Endodermal cell (in vitro differentiated cells): Measurements from ENCODE around the gene PRAME. TPM values are rescaled to one million over a fixed set of nuclear protein-coding genes. Genes with fewer than 3 reads are reported as not detected.

Source experiments
- DNase-seq: peaks from one replicate; pipeline ENCODE4 v3.0.0-alpha.2; 2017
- H3K27ac ChIP-seq: 2 replicates; pipeline ENCODE4 v1.5.1; 2013; ENCODE audit warnings: mild to moderate bottlenecking, low read depth, low read length, moderate library complexity
- H3K27me3 ChIP-seq: 2 replicates; pipeline ENCODE4 v1.6.1; 2013; ENCODE audit warnings: mild to moderate bottlenecking, low read length, moderate library complexity; ENCODE audit not compliant: insufficient read depth, control insufficient read depth, poor library complexity, severe bottlenecking
- H3K36me3 ChIP-seq: 2 replicates; pipeline ENCODE4 v1.7.0; 2013; ENCODE audit warnings: mild to moderate bottlenecking, low read length, moderate library complexity; ENCODE audit not compliant: control insufficient read depth, insufficient read depth
- H3K4me1 ChIP-seq: one replicate; pipeline ENCODE4 v1.7.0; 2013; ENCODE audit warnings: low read length; ENCODE audit not compliant: control insufficient read depth, insufficient read depth
- H3K4me3 ChIP-seq: 2 replicates; pipeline ENCODE4 v1.5.1; 2013; ENCODE audit warnings: mild to moderate bottlenecking, low read length, moderate library complexity
- H3K9ac ChIP-seq: 2 replicates; pipeline ENCODE4 v1.6.1; 2013; ENCODE audit warnings: mild to moderate bottlenecking, low read length, moderate library complexity; ENCODE audit not compliant: poor library complexity, severe bottlenecking; ENCODE audit errors: extremely low read depth
- H3K9me3 ChIP-seq: 2 replicates; pipeline ENCODE4 v1.6.1; 2013; ENCODE audit warnings: mild to moderate bottlenecking, low read length, moderate library complexity; ENCODE audit not compliant: control insufficient read depth
- H3K27ac Mint-ChIP-seq: 2 replicates; pipeline ENCODE4 v1.8.0; 2020; ENCODE audit warnings: mixed read lengths
- H3K27me3 Mint-ChIP-seq: 2 replicates; pipeline ENCODE4 v1.8.0; 2021; ENCODE audit warnings: mild to moderate bottlenecking, mixed read lengths; ENCODE audit not compliant: insufficient read depth
- H3K36me3 Mint-ChIP-seq: 2 replicates; pipeline ENCODE4 v1.8.0; 2020; ENCODE audit warnings: low read depth, mixed read lengths
- H3K4me1 Mint-ChIP-seq: 2 replicates; pipeline ENCODE4 v1.8.0; 2020; ENCODE audit warnings: mixed read lengths
- H3K4me3 Mint-ChIP-seq: 2 replicates; pipeline ENCODE4 v1.8.0; 2020; ENCODE audit warnings: mild to moderate bottlenecking, moderate library complexity, mixed read lengths
- H3K9me3 Mint-ChIP-seq: 2 replicates; pipeline ENCODE4 v1.8.0; 2020; ENCODE audit warnings: mild to moderate bottlenecking, mixed read lengths
- WGBS, 2 experiments: methylation state at CpG; one replicate each; pipeline versions ENCODE4 v1.1.5 to v1.1.7; 2013; ENCODE audit warnings: missing lambda C conversion rate in 2 of 2, mixed read lengths in 1 of 2; ENCODE audit not compliant: insufficient coverage in 1 of 2, insufficient read length in 1 of 2; 5-methylcytosine and 5-hydroxymethylcytosine counted together
- total RNA-seq, 2 donors: library from RNA; stranded (reverse); fragmentation: NEBNext Ultra II Directional in 1 of 2; extraction: Animal tissue kit (Norgen Biotek cat#: 25700) in 1 of 2; gene quantifications; 2 replicates in 1 of 2; 3 replicates in 1 of 2; pipeline ENCODE4 v1.2.1, GENCODE V29; 2021
- TF ChIP-seq, protein P1 (sequence below): fragments of 200-600 bp; sonication (generic); conservative IDR thresholded peaks from 2 replicates; pipeline ENCODE4 v1.5.0; 2021; ENCODE audit warnings: antibody characterized with exemption, mild to moderate bottlenecking

The PRAME gene
- total RNA-seq, 2 donors from 2014 or later: 0.35 TPM; not detected in 1

DNA sequence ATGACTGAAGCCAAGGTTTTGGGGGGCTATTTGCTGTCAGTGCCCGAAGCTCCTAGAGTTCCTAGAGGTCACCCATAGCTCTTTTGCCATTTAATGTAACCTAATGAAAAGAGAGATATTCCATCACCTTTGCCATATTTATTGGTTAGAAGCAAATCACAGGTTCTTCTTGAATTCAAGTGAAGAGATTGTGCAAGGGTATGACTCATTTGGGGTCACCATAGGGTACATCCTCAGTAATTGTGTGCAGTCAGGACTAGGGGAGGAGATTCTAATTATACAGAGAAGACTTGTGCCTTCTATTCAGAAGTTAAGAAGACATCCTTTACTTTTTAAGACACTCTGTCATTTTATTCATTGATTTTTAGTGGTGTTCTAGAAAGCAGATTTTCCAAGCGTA lies 6.9 kb upstream of the PRAME start:
- Histone ChIP-seq H3K4me1 (no peaks in the 10 kb centered on the region), H3K4me3 (no peak overlapping the region), H3K27me3 (peaks cover 50% of the 10 kb centered on the region), H3K9ac (no peak overlapping the region), H3K27ac (no peak overlapping the region), H3K9me3 (no peaks in the 10 kb centered on the region), H3K36me3 (no peaks in the 10 kb centered on the region)
- TF ChIP-seq, protein P1, sequence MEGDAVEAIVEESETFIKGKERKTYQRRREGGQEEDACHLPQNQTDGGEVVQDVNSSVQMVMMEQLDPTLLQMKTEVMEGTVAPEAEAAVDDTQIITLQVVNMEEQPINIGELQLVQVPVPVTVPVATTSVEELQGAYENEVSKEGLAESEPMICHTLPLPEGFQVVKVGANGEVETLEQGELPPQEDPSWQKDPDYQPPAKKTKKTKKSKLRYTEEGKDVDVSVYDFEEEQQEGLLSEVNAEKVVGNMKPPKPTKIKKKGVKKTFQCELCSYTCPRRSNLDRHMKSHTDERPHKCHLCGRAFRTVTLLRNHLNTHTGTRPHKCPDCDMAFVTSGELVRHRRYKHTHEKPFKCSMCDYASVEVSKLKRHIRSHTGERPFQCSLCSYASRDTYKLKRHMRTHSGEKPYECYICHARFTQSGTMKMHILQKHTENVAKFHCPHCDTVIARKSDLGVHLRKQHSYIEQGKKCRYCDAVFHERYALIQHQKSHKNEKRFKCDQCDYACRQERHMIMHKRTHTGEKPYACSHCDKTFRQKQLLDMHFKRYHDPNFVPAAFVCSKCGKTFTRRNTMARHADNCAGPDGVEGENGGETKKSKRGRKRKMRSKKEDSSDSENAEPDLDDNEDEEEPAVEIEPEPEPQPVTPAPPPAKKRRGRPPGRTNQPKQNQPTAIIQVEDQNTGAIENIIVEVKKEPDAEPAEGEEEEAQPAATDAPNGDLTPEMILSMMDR: no peak
- no peak for DNase-seq
- H3K4me3 Mint-ChIP-seq: no peak overlapping the region
- H3K27ac Mint-ChIP-seq: no peak overlapping the region
- H3K4me1 Mint-ChIP-seq: no peaks in the 10 kb centered on the region
- H3K9me3 Mint-ChIP-seq: peaks cover 1% of the 10 kb centered on the region
- 86 to 100% methylated on average over 1 of the region's 2 CpGs for WGBS, 2 experiments
- H3K27me3 Mint-ChIP-seq: peaks cover 94% of the 10 kb centered on the region
- H3K36me3 Mint-ChIP-seq: no peaks in the 10 kb centered on the region

DNA sequence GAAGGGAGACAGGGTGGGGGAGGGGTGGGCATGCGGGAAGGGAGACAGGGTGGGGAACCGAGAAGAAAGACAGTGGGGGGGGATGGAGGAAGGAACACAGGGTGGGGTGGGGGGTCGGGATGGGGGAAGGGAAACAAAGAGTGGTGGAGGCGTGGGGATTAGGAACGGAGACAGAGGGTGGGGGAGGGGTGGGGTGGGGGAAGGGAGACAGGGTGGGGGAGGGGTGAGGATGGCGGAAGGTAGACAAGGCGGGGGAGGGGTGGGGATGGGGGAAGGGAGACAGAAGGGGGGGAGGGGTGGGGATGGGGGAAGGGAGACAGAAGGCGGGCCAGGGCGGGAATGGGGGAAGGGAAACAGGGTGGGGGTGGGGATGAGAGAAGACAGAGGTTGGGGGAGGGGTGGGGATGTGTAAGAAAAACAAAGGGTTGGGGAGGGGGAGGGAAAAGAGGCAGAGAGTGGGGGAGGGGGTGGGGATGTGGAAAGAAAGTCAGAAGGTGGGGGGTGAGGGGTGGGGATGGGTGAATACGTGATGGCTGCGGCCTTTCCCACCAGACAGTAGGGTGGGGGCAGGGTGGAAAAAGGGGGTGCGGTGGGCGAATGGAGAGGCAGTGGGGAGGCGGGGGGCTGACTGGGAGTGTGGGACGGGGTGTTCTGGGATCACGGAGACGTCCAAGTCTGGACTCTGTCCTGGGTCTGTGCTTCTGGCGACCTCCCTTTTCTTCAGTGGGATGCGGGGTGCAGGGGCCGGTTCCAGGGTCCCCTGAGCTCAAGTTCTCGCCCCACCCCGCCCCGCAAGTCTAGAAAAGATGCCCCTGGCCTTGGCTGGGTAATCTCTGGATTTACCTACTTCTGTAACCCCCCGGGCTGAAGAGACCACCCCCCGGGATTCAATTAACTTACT lies 744 bp downstream of the PRAME start:
- no peak overlapping the region for H3K9ac ChIP-seq
- TF ChIP-seq, protein P1: no peak
- Mint-ChIP-seq H3K4me3 (no peak overlapping the region), H3K9me3 (peaks cover 21% of the 10 kb centered on the region), H3K4me1 (peaks cover 2% of the 10 kb centered on the region), H3K27me3 (peaks cover 65% of the 10 kb centered on the region), H3K27ac (no peak overlapping the region), H3K36me3 (no peaks in the 10 kb centered on the region)
- no peaks in the 10 kb centered on the region for H3K4me1 ChIP-seq
- H3K36me3 ChIP-seq: no peaks in the 10 kb centered on the region
- no peaks in the 10 kb centered on the region for H3K9me3 ChIP-seq
- peaks cover 6% of the 10 kb centered on the region for H3K27me3 ChIP-seq
- WGBS, 2 experiments: 96% methylated on average over 15 of the region's 25 CpGs; no CpG with 5 or more reads in 1 of the 2 experiments
- no peak overlapping the region for H3K27ac ChIP-seq
- no peak for DNase-seq
- no peak overlapping the region for H3K4me3 ChIP-seq

DNA sequence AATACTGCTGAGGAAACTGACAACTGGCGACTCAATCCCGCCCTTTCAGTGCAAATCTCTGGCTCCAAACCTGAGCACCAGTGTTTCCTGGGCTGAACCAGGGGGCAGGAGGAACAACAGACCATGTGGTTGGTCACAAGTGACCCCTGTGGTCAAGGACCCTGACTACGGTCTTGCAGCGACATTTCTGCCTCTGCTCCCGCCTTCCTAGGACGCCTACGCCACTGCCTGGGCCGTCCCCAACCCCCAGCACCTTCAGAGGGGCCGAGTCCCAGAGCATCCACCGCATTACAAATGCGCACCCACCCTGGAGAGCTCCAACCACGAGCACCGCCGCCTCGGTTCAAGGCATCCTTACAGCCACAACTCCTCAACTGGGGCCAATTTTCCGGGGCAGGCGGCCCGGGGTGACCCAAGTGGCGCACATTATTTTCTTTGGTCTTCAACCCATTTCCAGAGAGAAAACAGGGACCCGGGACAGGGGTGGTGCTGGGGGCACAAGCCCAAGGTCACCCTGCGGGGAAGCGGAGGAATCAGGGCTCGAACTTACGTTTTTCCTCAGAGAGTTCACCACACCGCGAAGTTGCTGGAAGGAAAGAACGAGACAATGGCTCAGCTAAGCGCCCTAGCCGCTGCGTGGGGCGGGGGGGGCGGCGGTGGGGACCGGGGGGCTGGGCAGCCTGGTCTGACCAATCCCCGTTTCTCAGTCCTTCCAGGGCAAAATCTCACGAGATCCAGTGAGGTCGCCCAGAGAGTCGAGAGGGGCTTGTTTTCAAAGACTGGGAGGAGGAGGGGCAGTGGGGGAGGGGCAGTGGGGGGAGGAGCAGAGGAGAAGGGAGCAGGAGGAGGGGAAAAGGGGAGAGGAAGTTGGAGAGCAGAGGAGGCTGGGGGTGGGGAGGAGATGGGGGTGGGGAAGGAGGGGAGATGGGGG lies 1.8 kb downstream of the PRAME start:
- no peaks in the 10 kb centered on the region for H3K36me3 Mint-ChIP-seq
- H3K36me3 ChIP-seq: no peaks in the 10 kb centered on the region
- H3K27ac ChIP-seq: no peak overlapping the region
- TF ChIP-seq, protein P1: no peak
- H3K27me3 Mint-ChIP-seq: peaks cover 62% of the 10 kb centered on the region
- no peaks in the 10 kb centered on the region for H3K4me1 ChIP-seq
- H3K9ac ChIP-seq: no peak overlapping the region
- H3K4me1 Mint-ChIP-seq: peaks cover 7% of the 10 kb centered on the region
- H3K27me3 ChIP-seq: peaks cover 1% of the 10 kb centered on the region
- no peak overlapping the region for H3K4me3 ChIP-seq
- H3K9me3 ChIP-seq: no peaks in the 10 kb centered on the region
- no peak overlapping the region for H3K27ac Mint-ChIP-seq
- DNase-seq: no peak
- WGBS, 2 experiments: 94 to 95% methylated on average over 23 to 37 of the region's 38 CpGs
- peaks cover 21% of the 10 kb centered on the region for H3K9me3 Mint-ChIP-seq
- no peak overlapping the region for H3K4me3 Mint-ChIP-seq
